Measurements from ENCODE around the gene LRRK2.

LRRK2 gene

DNA sequence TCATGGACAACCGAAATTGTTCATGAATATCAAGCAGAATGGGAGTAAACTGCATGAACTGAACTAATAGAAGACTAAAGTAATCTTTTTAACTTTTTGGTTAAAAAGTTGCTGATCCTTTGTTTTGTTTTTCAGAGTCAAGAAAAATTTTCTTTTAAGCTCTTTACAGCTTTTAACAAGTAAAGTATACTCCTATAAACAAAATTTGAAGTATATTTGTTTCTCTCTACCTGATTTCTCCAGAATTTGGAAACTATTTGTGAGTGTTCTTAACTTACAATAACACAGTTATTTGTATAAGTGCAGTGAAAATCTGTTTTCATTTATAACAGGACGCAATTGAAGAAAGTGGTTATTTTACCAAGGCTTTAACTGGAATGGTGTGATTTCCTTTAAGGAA lies 12.2 kb upstream of the LRRK2 start:
- H3K4me1 ChIP-seq (ENCODE audit: insufficient read depth, low read length) = no peaks in the 10 kb centered on the region
- H3K27ac ChIP-seq (ENCODE audit: low read length) = no peak overlapping the region
- H3K9ac ChIP-seq (ENCODE audit: low read depth, low read length) = no peak overlapping the region
- H3K36me3 ChIP-seq (ENCODE audit: insufficient read depth, low read length) = no peaks in the 10 kb centered on the region
- H3K79me2 ChIP-seq (ENCODE audit: insufficient read depth, low read length) = no peaks in the 10 kb centered on the region
- no peak for DNase-seq
- no peaks in the 10 kb centered on the region for H3K27me3 ChIP-seq (ENCODE audit: insufficient read depth, low read length, poor library complexity)
- no peaks in the 10 kb centered on the region for H3K9me3 ChIP-seq (ENCODE audit: insufficient read depth, low read length, severe bottlenecking)
- no peak for ATAC-seq (ENCODE audit: insufficient read depth, low read depth)
- H3K4me3 ChIP-seq (ENCODE audit: low read depth in 1 of 2, low read length in 2 of 2) = no peak overlapping the region
- no peak overlapping the region for H2AFZ ChIP-seq (ENCODE audit: low read depth, low read length)
- H4K20me1 ChIP-seq (ENCODE audit: insufficient read depth, low read length) = no peaks in the 10 kb centered on the region
- TF ChIP-seq, protein P1, sequence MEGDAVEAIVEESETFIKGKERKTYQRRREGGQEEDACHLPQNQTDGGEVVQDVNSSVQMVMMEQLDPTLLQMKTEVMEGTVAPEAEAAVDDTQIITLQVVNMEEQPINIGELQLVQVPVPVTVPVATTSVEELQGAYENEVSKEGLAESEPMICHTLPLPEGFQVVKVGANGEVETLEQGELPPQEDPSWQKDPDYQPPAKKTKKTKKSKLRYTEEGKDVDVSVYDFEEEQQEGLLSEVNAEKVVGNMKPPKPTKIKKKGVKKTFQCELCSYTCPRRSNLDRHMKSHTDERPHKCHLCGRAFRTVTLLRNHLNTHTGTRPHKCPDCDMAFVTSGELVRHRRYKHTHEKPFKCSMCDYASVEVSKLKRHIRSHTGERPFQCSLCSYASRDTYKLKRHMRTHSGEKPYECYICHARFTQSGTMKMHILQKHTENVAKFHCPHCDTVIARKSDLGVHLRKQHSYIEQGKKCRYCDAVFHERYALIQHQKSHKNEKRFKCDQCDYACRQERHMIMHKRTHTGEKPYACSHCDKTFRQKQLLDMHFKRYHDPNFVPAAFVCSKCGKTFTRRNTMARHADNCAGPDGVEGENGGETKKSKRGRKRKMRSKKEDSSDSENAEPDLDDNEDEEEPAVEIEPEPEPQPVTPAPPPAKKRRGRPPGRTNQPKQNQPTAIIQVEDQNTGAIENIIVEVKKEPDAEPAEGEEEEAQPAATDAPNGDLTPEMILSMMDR (IDR thresholded peaks at IDR 0.05; ENCODE audit: borderline replicate concordance, extremely low read depth, low read length, poor library complexity, severe bottlenecking) = no peak
- no peak for TF ChIP-seq EZH2 (IDR thresholded peaks at IDR 0.05; ENCODE audit: borderline replicate concordance, low read depth, low read length, severe bottlenecking)
- H3K4me2 ChIP-seq (ENCODE audit: insufficient read depth, low read length) = no peak overlapping the region

DNA sequence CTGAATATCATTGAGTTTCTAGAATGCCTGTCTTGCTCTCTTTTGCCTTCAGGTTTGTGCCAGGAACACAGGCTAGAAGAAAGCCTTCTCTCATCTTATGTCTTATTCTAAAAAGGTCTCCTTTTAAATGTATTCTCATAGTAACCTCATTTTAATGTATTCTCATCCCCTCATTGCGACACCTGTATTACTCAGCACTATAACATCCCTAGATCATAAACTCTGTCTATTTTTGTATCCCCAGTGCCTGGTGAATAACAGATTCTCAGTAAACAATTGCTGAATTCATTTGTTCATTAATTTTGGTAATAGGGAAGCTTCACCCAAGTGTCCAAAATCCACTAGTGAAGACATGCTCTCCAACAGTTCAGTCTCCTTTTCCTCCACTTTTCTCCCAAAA lies 8.8 kb upstream of the LRRK2 start:
- no peaks in the 10 kb centered on the region for H4K20me1 ChIP-seq (ENCODE audit: insufficient read depth, low read length)
- no peak for TF ChIP-seq EZH2 (IDR thresholded peaks at IDR 0.05; ENCODE audit: borderline replicate concordance, low read depth, low read length, severe bottlenecking)
- TF ChIP-seq, protein P1 (IDR thresholded peaks at IDR 0.05; ENCODE audit: borderline replicate concordance, extremely low read depth, low read length, poor library complexity, severe bottlenecking) = no peak
- no peak overlapping the region for H3K9ac ChIP-seq (ENCODE audit: low read depth, low read length)
- H3K36me3 ChIP-seq (ENCODE audit: insufficient read depth, low read length) = no peaks in the 10 kb centered on the region
- no peak for ATAC-seq (ENCODE audit: insufficient read depth, low read depth)
- H3K27me3 ChIP-seq (ENCODE audit: insufficient read depth, low read length, poor library complexity) = no peaks in the 10 kb centered on the region
- no peaks in the 10 kb centered on the region for H3K9me3 ChIP-seq (ENCODE audit: insufficient read depth, low read length, severe bottlenecking)
- no peaks in the 10 kb centered on the region for H3K4me1 ChIP-seq (ENCODE audit: insufficient read depth, low read length)
- H3K27ac ChIP-seq (ENCODE audit: low read length) = no peak overlapping the region
- H3K4me2 ChIP-seq (ENCODE audit: insufficient read depth, low read length) = no peak overlapping the region
- no peak overlapping the region for H2AFZ ChIP-seq (ENCODE audit: low read depth, low read length)
- no peak for DNase-seq
- H3K79me2 ChIP-seq (ENCODE audit: insufficient read depth, low read length) = no peaks in the 10 kb centered on the region
- H3K4me3 ChIP-seq (ENCODE audit: low read depth in 1 of 2, low read length in 2 of 2) = no peak overlapping the region

DNA sequence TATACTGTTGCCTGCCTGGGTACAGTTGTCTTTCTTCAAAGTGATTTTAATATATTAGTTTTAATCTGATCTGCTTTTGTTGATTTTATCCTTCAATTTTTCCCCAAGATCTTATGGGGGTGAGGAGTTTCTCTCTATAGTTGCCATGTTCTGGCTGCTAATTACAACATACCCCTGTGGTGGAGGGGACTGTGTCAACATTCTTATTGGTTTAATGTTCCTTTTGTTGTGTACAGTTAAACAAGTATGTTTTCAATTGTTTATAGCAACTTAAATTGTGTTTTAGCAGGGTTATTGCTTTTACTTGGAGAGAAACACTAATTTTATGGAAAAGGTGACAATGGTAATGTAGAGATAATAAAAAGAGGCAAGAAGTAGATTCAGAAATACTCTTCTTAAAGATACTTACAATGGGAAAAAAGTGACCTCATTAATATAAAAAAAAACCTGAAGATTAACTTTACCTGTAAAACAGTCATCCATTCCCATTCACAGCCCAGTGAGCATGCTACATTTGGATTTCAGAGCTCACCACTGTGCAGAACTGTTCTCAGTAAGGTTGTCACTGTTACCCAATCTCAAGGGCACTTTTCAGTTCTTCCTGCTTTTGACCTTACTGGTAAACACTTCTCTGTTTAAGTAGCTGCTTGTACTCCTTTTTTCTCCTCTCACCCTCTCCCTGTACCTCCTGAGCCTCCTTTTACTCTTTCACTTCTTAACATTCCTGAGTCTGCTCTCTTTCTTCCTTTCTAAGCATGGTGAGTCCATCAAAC lies 8.1 kb upstream of the LRRK2 start:
- Histone ChIP-seq H3K4me3 (ENCODE audit: low read depth in 1 of 2, low read length in 2 of 2) (no peak overlapping the region), H3K36me3 (ENCODE audit: insufficient read depth, low read length) (no peaks in the 10 kb centered on the region), H3K27me3 (ENCODE audit: insufficient read depth, low read length, poor library complexity) (no peaks in the 10 kb centered on the region), H3K9me3 (ENCODE audit: insufficient read depth, low read length, severe bottlenecking) (no peaks in the 10 kb centered on the region), H3K27ac (ENCODE audit: low read length) (no peak overlapping the region), H2AFZ (ENCODE audit: low read depth, low read length) (no peak overlapping the region), H3K9ac (ENCODE audit: low read depth, low read length) (no peak overlapping the region), H3K79me2 (ENCODE audit: insufficient read depth, low read length) (no peaks in the 10 kb centered on the region), H4K20me1 (ENCODE audit: insufficient read depth, low read length) (no peaks in the 10 kb centered on the region), H3K4me2 (ENCODE audit: insufficient read depth, low read length) (no peak overlapping the region), H3K4me1 (ENCODE audit: insufficient read depth, low read length) (no peaks in the 10 kb centered on the region)
- TF ChIP-seq EZH2 (IDR thresholded peaks at IDR 0.05; ENCODE audit: borderline replicate concordance, low read depth, low read length, severe bottlenecking) = no peak
- TF ChIP-seq, protein P1 (IDR thresholded peaks at IDR 0.05; ENCODE audit: borderline replicate concordance, extremely low read depth, low read length, poor library complexity, severe bottlenecking) = no peak
- ATAC-seq (ENCODE audit: insufficient read depth, low read depth) = no peak
- no peak for DNase-seq
